ENCODE results near the gene GUCY1B1. TPM values are rescaled to one million over a fixed set of nuclear protein-coding genes. Genes with fewer than 3 reads are reported as not detected.
A peak's percentile ranks its signal among the peaks of the same experiment; 100 is the strongest.
"Not testable (repeated sequence)": the region's sequence is repeated elsewhere in the genome, so short reads cannot be mapped to it uniquely, and the experiment has no call there.

Gene GUCY1B1
- total RNA-seq, 6 experiments from 2014 or later = 1.6 to 5.6 (median 3.9) TPM

DNA sequence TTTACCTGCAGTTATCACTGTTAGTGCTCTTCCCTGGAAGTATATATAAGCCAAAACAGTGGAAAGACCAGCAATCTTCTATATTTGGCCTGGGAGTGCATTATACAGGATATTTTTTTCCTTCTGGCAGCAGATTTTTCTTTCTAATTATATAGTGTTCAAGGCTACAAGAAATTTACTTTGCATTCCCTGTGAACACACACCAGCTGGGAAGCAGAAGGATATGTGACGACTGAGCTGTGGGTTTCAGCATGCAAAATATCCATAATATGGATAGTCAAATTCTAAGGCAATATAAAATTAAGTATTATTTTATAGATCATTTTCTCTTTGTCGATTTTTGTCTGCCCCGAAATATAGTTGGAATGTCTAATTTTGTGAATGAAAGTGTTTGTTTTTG, 31.2 kb downstream of the GUCY1B1 start:
- TF ChIP-seq POLR2A (IDR thresholded peaks at IDR 0.05) = no peak
- TF ChIP-seq, protein P1, sequence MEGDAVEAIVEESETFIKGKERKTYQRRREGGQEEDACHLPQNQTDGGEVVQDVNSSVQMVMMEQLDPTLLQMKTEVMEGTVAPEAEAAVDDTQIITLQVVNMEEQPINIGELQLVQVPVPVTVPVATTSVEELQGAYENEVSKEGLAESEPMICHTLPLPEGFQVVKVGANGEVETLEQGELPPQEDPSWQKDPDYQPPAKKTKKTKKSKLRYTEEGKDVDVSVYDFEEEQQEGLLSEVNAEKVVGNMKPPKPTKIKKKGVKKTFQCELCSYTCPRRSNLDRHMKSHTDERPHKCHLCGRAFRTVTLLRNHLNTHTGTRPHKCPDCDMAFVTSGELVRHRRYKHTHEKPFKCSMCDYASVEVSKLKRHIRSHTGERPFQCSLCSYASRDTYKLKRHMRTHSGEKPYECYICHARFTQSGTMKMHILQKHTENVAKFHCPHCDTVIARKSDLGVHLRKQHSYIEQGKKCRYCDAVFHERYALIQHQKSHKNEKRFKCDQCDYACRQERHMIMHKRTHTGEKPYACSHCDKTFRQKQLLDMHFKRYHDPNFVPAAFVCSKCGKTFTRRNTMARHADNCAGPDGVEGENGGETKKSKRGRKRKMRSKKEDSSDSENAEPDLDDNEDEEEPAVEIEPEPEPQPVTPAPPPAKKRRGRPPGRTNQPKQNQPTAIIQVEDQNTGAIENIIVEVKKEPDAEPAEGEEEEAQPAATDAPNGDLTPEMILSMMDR (IDR thresholded peaks at IDR 0.05) = no peak

DNA sequence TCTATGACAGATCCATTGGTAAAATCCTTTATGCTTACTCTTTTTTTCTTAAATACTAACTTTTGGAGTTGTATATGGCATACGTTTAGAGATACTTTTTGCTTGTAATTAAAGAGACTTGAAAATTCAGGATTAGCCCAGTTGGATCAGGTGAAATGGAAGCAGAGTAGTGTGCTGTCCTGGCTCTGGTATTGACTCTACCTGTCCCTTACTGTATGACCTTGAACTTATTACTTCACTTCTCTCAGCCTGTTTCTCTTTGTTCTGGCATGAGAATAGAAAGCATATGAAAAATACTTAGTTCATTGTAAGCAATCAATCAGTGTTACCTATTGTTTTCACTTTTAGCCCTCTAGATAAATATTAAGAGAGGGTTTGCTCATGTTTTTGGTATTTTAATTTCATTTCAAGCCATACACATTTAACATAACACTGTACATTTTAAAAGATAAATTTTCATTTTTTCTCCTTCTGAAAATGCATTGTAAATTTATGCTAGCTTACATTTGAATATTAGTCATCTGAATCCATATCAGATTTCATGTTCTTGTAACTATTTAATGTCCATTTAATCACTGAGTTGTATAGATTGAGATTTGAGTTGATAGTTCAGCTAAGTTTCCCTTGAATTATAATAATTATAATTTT, 35.9 kb downstream of the GUCY1B1 start:
- DNase-seq (no peak), ATAC-seq (peak; percentile 80 to 92 (median 87))
- WGBS (ENCODE audit: insufficient coverage, low coverage, low lambda C conversion rate, missing lambda C conversion rate) = 50% methylated on average over 1 of the region's 1 CpG
- Histone ChIP-seq H3K4me3 (no peak overlapping the region), H3K4me1 (peaks cover 0 to 12% (median 2%) of the 10 kb centered on the region in 4 donors), H3K36me3 (no peaks in the 10 kb centered on the region), H3K27ac (no peak overlapping the region), H3K27me3 (no peaks in the 10 kb centered on the region), H3K9me3 (no peaks in the 10 kb centered on the region)
- TF ChIP-seq, protein P1 (IDR thresholded peaks at IDR 0.05) = no peak
- no peak for TF ChIP-seq POLR2A (IDR thresholded peaks at IDR 0.05)
- intact Hi-C loops (cut with DNase I) = no loop called here

More for the DNA sequence above, 31.2 kb downstream of the GUCY1B1 start:
- WGBS (ENCODE audit: insufficient coverage, low coverage, low lambda C conversion rate, missing lambda C conversion rate) = 50% methylated on average over 3 of the region's 3 CpGs
- no peak overlapping the region for H3K4me3 ChIP-seq
- no peak overlapping the region for H3K27ac ChIP-seq
- no peaks in the 10 kb centered on the region for H3K27me3 ChIP-seq
- ATAC-seq (no peak), DNase-seq (no peak)
- H3K9me3 ChIP-seq = no peaks in the 10 kb centered on the region
- no peaks in the 10 kb centered on the region for H3K36me3 ChIP-seq
- H3K4me1 ChIP-seq = peaks cover 0 to 8% (median 2%) of the 10 kb centered on the region in 4 donors
- intact Hi-C loops (cut with DNase I) = loop anchor here in 1 of 2 donors (10.0 kb wide), 1 partner anchor 355 kb away; no protein-coding TSS in a partner anchor

DNA sequence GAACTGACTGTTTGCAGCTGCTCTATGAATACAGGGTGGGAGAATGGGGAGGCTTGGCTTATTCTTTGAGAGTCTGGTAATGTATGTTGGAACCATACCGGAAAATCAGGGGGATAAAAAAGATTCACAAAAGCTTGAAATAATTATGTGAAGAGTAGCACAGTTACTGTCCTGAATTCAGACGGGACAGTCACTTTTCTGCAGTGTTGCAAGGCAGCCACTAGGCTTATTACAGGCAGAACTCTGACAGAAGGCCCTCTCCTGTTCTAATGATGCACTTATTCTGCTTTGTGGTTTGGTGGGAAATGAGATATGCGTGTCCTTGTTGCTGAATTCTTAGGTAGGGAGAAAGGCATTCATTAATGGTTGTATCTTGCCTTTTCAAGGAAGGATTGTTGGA, 37.2 kb downstream of the GUCY1B1 start:
- Histone ChIP-seq H3K9me3 (no peaks in the 10 kb centered on the region), H3K27me3 (no peaks in the 10 kb centered on the region), H3K4me3 (no peak overlapping the region), H3K4me1 (peaks cover 0 to 15% (median 3%) of the 10 kb centered on the region in 4 donors), H3K27ac (no peak overlapping the region), H3K36me3 (no peaks in the 10 kb centered on the region)
- WGBS (ENCODE audit: insufficient coverage, low coverage, low lambda C conversion rate, missing lambda C conversion rate) = 53% methylated on average over 3 of the region's 3 CpGs
- no peak for DNase-seq
- TF ChIP-seq, protein P1 (IDR thresholded peaks at IDR 0.05) = peak; percentile 23 to 45 (median 28)
- no peak for TF ChIP-seq POLR2A (IDR thresholded peaks at IDR 0.05)
- intact Hi-C loops (cut with DNase I) = no loop called here
- peak; percentile 51 to 69 (median 60) for ATAC-seq

DNA sequence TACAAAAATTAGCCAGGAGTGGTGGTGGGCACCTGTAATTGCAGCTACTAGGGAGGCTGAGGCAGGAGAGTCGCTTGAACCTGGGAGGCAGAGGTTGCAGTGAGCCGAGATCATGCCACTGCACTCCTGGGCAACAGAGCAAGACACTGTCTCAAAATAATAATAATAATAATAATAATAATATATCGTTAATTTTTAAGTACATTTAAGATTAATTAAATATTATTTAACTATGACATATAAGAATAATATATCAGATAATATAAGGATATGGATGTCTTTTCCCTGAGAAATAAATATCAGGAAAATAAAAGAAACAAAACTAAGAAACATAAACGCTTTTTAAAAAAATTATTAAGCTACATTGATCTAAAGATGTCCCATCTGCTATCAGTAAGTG, 38.8 kb downstream of the GUCY1B1 start:
- H3K27me3 ChIP-seq; ATAC-seq; H3K36me3 ChIP-seq; DNase-seq; H3K4me3 ChIP-seq; intact Hi-C loops (cut with DNase I); H3K9me3 ChIP-seq; H3K27ac ChIP-seq: not testable (repeated sequence)
- H3K4me1 ChIP-seq = peaks cover 0 to 20% (median 6%) of the 10 kb centered on the region in 4 donors
- WGBS (ENCODE audit: insufficient coverage, low coverage, low lambda C conversion rate, missing lambda C conversion rate) = 90% methylated on average over 3 of the region's 4 CpGs

DNA sequence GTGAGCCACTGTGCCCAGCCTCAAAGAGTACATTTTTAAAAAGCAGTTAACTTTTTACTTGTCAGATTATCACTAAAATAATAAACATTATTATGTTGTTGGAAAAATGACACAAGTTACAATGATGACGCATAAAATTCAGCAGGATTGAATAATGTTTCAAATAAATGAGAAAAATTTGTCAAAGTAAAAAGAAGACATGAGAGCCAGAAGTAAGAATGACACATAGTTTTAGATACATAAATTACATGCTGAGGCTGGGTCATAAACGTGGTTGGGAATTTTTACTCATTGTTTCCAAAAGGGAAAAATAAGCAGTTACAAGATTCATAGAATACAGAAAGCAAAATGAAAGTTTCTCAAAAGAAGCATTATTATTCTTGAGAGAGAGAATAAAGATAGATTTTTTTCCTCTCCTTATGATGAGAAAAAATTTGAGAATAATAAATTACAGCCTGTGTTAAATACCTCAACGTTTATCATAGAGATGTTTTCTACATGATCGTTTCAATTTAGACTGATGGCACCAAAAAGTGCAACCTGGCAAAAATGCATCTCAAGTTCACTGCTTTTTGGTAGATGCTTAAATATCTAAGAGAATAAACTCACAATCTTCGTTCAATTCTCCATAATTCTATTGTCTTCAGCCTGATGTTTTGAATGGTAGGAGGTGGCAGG, 40.4 kb downstream of the GUCY1B1 start:
- no peak for ATAC-seq
- H3K9me3 ChIP-seq = no peaks in the 10 kb centered on the region
- H3K4me3 ChIP-seq = no peak overlapping the region
- 73% methylated on average over 5 of the region's 5 CpGs for WGBS (ENCODE audit: insufficient coverage, low coverage, low lambda C conversion rate, missing lambda C conversion rate)
- peaks cover 0 to 19% (median 6%) of the 10 kb centered on the region in 4 donors for H3K4me1 ChIP-seq
- no peaks in the 10 kb centered on the region for H3K36me3 ChIP-seq
- H3K27ac ChIP-seq = no peak overlapping the region
- DNase-seq = no peak
- TF ChIP-seq, protein P1 (IDR thresholded peaks at IDR 0.05) = no peak
- H3K27me3 ChIP-seq = no peaks in the 10 kb centered on the region
- intact Hi-C loops (cut with DNase I) = no loop called here
